GM23338 (cell line): ENCODE results near the gene SNX11. TPM values are rescaled to one million over a fixed set of nuclear protein-coding genes. Genes with fewer than 3 reads are reported as not detected.

Experiments
- ATAC-seq: fragments of 200-7000 bp; cut with Tn5 transposase; 3 replicates; pipeline ENCODE4 v1.9.1; 2020
- DNase-seq: peaks from one replicate; pipeline ENCODE4 v3.0.0-alpha.2; 2015; ENCODE audit warnings: low spot score
- H2AFZ ChIP-seq: fragments of 200-600 bp; sonication (generic); 2 replicates; pipeline ENCODE4 v1.8.0; 2016; ENCODE audit warnings: antibody characterized with exemption, mild to moderate bottlenecking, moderate library complexity
- H3F3A ChIP-seq: fragments of 200-600 bp; sonication (generic); replicated peaks from 2 replicates; pipeline ENCODE4 v1.8.0; 2017; ENCODE audit warnings: antibody characterized with exemption, mixed run types, low read depth
- H3K27ac ChIP-seq: fragments of 200-600 bp; sonication (generic); 2 replicates; pipeline ENCODE4 v1.6.1; 2016; ENCODE audit warnings: low read depth
- H3K27me3 ChIP-seq: fragments of 200-600 bp; sonication (generic); 2 replicates; pipeline ENCODE4 v1.8.0; 2016; ENCODE audit warnings: mild to moderate bottlenecking, mixed run types, moderate library complexity; ENCODE audit not compliant: insufficient read depth
- H3K36me3 ChIP-seq: fragments of 200-600 bp; sonication (generic); 2 replicates; pipeline ENCODE4 v1.8.0; 2016; ENCODE audit warnings: mild to moderate bottlenecking; ENCODE audit not compliant: insufficient read depth
- H3K4me1 ChIP-seq: fragments of 200-600 bp; sonication (generic); 2 replicates; pipeline ENCODE4 v1.8.0; 2016; ENCODE audit warnings: mild to moderate bottlenecking, moderate library complexity; ENCODE audit not compliant: insufficient read depth
- H3K4me2 ChIP-seq: fragments of 200-600 bp; sonication (generic); 2 replicates; pipeline ENCODE4 v1.7.1; 2017; ENCODE audit warnings: mixed run types
- H3K4me3 ChIP-seq: fragments of 200-600 bp; sonication (generic); 2 replicates; pipeline ENCODE4 v1.6.1; 2016; ENCODE audit warnings: mixed run types
- H3K79me2 ChIP-seq: fragments of 200-600 bp; sonication (generic); replicated peaks from 2 replicates; pipeline ENCODE4 v1.8.0; 2017; ENCODE audit warnings: mild to moderate bottlenecking; ENCODE audit not compliant: insufficient read depth
- H3K9me2 ChIP-seq: fragments of 200-600 bp; sonication (generic); 2 replicates; pipeline ENCODE4 v1.8.0; 2017; ENCODE audit not compliant: insufficient read depth
- H4K20me1 ChIP-seq: fragments of 200-600 bp; sonication (generic); replicated peaks from 2 replicates; pipeline ENCODE4 v1.8.0; 2017; ENCODE audit warnings: mild to moderate bottlenecking; ENCODE audit not compliant: insufficient read depth
- H3K27ac Mint-ChIP-seq: 2 replicates; pipeline ENCODE4 v1.8.0; 2020; ENCODE audit warnings: inconsistent platforms, mild to moderate bottlenecking, moderate library complexity, mixed read lengths
- H3K27me3 Mint-ChIP-seq: 3 replicates; pipeline ENCODE4 v1.8.0; 2022; ENCODE audit warnings: low read depth, mild to moderate bottlenecking, moderate library complexity, mixed read lengths, inconsistent platforms; ENCODE audit not compliant: insufficient read depth, poor library complexity
- H3K36me3 Mint-ChIP-seq: 3 replicates; pipeline ENCODE4 v1.8.0; 2021; ENCODE audit warnings: low read depth, mild to moderate bottlenecking, inconsistent platforms, moderate library complexity, mixed read lengths
- H3K4me1 Mint-ChIP-seq: 3 replicates; pipeline ENCODE4 v1.8.0; 2020; ENCODE audit warnings: mild to moderate bottlenecking, inconsistent platforms, mixed read lengths
- H3K4me3 Mint-ChIP-seq: 3 replicates; pipeline ENCODE4 v1.8.0; 2021; ENCODE audit warnings: moderate library complexity, mild to moderate bottlenecking, inconsistent platforms, mixed read lengths
- H3K9me3 Mint-ChIP-seq: 3 replicates; pipeline ENCODE4 v1.8.0; 2020; ENCODE audit warnings: moderate library complexity, mild to moderate bottlenecking, inconsistent platforms, mixed read lengths
- CREB1 ChIP-seq: fragments of 250-450 bp; sonication (Bioruptor Pico); IDR thresholded peaks from 2 replicates; pipeline ENCODE4 v1.5.0; 2020; ENCODE audit warnings: low read depth, mild to moderate bottlenecking, moderate library complexity
- EZH2 ChIP-seq: fragments of 200-600 bp; sonication (generic); IDR thresholded peaks from one replicate; pipeline ENCODE4 v1.8.0; 2017; ENCODE audit warnings: antibody characterized with exemption, mild to moderate bottlenecking, low read depth; ENCODE audit not compliant: unreplicated experiment
- EZH2phosphoT487 ChIP-seq: fragments of 200-600 bp; sonication (generic); IDR thresholded peaks from one replicate; pipeline ENCODE4 v1.8.1; 2018; ENCODE audit warnings: antibody characterized with exemption; ENCODE audit not compliant: unreplicated experiment
- JUNB ChIP-seq: IDR thresholded peaks from one replicate; pipeline ENCODE4 v1.6.1; 2016; ENCODE audit warnings: antibody characterized with exemption; ENCODE audit not compliant: unreplicated experiment
- NANOG ChIP-seq: IDR thresholded peaks from 2 replicates; pipeline ENCODE4 v1.6.1; 2016; ENCODE audit warnings: antibody characterized with exemption, borderline replicate concordance
- POLR2AphosphoS5 ChIP-seq: IDR thresholded peaks from 2 replicates; pipeline ENCODE4 v1.6.1; 2016; ENCODE audit warnings: antibody characterized with exemption, low read depth
- STAT1 ChIP-seq: IDR thresholded peaks from one replicate; pipeline ENCODE4 v1.6.1; 2016; ENCODE audit warnings: antibody characterized with exemption; ENCODE audit not compliant: unreplicated experiment
- polyA plus RNA-seq: library from polyadenylated mRNA; unstranded; fragments of >200 nt; fragmentation: Nextera tagmentation; extraction: Ambion mirVana; gene quantifications from 2 replicates; pipeline ENCODE4 v1.2.1, GENCODE V29; 2016
- total RNA-seq: library from RNA; depleted of rRNA; stranded (reverse); fragments of >200 nt; shearing (Covaris generic); gene quantifications from 2 replicates; pipeline ENCODE4 v1.2.3, GENCODE V29; 2014
- TF ChIP-seq, protein P1 (sequence below): IDR thresholded peaks from 2 replicates; pipeline ENCODE4 v1.6.1; 2016; ENCODE audit warnings: antibody characterized with exemption
- TF ChIP-seq, protein P2 (sequence below): fragments of 250-450 bp; sonication (Bioruptor Pico); IDR thresholded peaks from 2 replicates; pipeline ENCODE4 v1.5.0; 2020; ENCODE audit warnings: mild to moderate bottlenecking, moderate library complexity
- TF ChIP-seq, protein P3 (sequence below), 2 experiments: fragments of 200-600 bp in 1 of 2; sonication (generic) in 1 of 2; conservative IDR thresholded peaks; 2 replicates each; pipeline versions ENCODE4 v1.5.1 to v1.6.1; 2016 to 2017; ENCODE audit warnings: antibody characterized with exemption in 2 of 2, low read depth in 2 of 2, mild to moderate bottlenecking in 2 of 2, moderate library complexity in 1 of 2
- TF ChIP-seq, protein P4 (sequence below): IDR thresholded peaks from one replicate; pipeline ENCODE4 v1.6.1; 2018; ENCODE audit warnings: antibody characterized with exemption; ENCODE audit not compliant: unreplicated experiment

The SNX11 gene
- total and polyA plus RNA-seq, 2 experiments from 2014 or later, result 7.9 to 16.3 TPM

DNA sequence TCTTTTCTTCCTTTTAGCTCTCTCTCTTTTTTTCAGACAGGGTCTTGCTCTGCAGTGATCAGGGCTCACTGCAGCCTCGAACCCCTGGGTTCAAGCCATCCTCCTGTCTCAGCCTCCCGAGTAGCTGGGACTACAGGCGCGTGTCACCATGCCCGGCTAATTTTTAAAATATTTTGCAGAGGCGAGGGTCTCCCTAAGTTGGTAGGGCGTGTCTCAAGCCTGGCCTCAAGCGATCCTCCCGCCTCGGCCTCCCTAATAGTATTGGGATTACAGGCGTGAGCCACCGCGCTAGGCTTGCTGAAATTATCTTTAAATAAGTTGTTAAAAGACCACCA is 797 bp upstream of the SNX11 start (continued):
- TF ChIP-seq, protein P1, sequence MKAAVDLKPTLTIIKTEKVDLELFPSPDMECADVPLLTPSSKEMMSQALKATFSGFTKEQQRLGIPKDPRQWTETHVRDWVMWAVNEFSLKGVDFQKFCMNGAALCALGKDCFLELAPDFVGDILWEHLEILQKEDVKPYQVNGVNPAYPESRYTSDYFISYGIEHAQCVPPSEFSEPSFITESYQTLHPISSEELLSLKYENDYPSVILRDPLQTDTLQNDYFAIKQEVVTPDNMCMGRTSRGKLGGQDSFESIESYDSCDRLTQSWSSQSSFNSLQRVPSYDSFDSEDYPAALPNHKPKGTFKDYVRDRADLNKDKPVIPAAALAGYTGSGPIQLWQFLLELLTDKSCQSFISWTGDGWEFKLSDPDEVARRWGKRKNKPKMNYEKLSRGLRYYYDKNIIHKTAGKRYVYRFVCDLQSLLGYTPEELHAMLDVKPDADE, result no peak
- TF ChIP-seq NANOG (no peak), EZH2phosphoT487 (no peak), EZH2 (no peak)

DNA sequence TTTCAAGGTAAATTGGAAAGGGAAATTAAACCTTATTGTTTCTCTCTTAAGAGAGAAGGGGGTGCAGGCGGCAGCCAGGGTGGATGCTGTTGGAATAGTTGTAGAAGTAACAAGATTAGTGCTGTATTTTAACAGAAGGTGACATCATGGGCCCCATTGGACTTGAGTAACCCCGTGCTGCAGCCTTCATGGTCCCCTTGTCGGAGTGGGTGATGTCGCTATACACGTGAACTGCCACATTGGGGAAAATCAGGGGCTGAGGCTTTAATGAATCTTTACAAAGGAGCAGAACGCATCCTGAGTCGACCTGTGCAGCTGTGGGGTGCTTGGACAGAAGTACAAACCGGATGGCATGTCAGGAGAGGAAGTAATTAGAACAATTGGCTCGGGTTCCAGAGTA is 3.2 kb downstream of the SNX11 start:
- Histone ChIP-seq H3K27me3 (no peaks in the 10 kb centered on the region), H3K4me3 (no peak overlapping the region), H4K20me1 (peaks cover 16% of the 10 kb centered on the region), H3F3A (peaks cover 7% of the 10 kb centered on the region), H3K36me3 (peaks cover 3% of the 10 kb centered on the region; the same call in 1 of the 2 replicates), H3K9me2 (no peaks in the 10 kb centered on the region), H3K4me2 (no peak overlapping the region), H2AFZ (no peak overlapping the region), H3K4me1 (peaks cover 15% of the 10 kb centered on the region), H3K79me2 (peaks cover 56% of the 10 kb centered on the region), H3K27ac (no peak overlapping the region)
- H3K36me3 Mint-ChIP-seq, result peaks cover 15% of the 10 kb centered on the region; the same call in 2 of the 3 replicates
- DNase-seq (no peak), ATAC-seq (no peak)
- no peaks in the 10 kb centered on the region for H3K9me3 Mint-ChIP-seq
- peaks cover 14% of the 10 kb centered on the region for H3K27me3 Mint-ChIP-seq
- H3K4me3 Mint-ChIP-seq, result no peak overlapping the region; the same call in 2 of the 3 replicates
- peaks cover 12% of the 10 kb centered on the region for H3K4me1 Mint-ChIP-seq
- H3K27ac Mint-ChIP-seq, result peak overlapping the region; percentile 50; the same call in 1 of the 2 replicates
- TF ChIP-seq, protein P2, sequence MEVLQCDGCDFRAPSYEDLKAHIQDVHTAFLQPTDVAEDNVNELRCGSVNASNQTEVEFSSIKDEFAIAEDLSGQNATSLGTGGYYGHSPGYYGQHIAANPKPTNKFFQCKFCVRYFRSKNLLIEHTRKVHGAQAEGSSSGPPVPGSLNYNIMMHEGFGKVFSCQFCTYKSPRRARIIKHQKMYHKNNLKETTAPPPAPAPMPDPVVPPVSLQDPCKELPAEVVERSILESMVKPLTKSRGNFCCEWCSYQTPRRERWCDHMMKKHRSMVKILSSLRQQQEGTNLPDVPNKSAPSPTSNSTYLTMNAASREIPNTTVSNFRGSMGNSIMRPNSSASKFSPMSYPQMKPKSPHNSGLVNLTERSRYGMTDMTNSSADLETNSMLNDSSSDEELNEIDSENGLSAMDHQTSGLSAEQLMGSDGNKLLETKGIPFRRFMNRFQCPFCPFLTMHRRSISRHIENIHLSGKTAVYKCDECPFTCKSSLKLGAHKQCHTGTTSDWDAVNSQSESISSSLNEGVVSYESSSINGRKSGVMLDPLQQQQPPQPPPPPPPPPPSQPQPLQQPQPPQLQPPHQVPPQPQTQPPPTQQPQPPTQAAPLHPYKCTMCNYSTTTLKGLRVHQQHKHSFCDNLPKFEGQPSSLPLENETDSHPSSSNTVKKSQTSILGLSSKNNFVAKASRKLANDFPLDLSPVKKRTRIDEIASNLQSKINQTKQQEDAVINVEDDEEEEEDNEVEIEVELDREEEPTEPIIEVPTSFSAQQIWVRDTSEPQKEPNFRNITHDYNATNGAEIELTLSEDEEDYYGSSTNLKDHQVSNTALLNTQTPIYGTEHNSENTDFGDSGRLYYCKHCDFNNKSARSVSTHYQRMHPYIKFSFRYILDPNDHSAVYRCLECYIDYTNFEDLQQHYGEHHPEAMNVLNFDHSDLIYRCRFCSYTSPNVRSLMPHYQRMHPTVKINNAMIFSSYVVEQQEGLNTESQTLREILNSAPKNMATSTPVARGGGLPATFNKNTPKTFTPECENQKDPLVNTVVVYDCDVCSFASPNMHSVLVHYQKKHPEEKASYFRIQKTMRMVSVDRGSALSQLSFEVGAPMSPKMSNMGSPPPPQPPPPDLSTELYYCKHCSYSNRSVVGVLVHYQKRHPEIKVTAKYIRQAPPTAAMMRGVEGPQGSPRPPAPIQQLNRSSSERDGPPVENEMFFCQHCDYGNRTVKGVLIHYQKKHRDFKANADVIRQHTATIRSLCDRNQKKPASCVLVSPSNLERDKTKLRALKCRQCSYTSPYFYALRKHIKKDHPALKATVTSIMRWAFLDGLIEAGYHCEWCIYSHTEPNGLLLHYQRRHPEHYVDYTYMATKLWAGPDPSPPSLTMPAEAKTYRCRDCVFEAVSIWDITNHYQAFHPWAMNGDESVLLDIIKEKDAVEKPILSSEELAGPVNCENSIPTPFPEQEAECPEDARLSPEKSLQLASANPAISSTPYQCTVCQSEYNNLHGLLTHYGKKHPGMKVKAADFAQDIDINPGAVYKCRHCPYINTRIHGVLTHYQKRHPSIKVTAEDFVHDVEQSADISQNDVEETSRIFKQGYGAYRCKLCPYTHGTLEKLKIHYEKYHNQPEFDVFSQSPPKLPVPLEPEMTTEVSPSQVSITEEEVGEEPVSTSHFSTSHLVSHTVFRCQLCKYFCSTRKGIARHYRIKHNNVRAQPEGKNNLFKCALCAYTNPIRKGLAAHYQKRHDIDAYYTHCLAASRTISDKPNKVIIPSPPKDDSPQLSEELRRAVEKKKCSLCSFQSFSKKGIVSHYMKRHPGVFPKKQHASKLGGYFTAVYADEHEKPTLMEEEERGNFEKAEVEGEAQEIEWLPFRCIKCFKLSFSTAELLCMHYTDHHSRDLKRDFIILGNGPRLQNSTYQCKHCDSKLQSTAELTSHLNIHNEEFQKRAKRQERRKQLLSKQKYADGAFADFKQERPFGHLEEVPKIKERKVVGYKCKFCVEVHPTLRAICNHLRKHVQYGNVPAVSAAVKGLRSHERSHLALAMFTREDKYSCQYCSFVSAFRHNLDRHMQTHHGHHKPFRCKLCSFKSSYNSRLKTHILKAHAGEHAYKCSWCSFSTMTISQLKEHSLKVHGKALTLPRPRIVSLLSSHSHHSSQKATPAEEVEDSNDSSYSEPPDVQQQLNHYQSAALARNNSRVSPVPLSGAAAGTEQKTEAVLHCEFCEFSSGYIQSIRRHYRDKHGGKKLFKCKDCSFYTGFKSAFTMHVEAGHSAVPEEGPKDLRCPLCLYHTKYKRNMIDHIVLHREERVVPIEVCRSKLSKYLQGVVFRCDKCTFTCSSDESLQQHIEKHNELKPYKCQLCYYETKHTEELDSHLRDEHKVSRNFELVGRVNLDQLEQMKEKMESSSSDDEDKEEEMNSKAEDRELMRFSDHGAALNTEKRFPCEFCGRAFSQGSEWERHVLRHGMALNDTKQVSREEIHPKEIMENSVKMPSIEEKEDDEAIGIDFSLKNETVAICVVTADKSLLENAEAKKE (CRISPR knock-in tag), result no peak
- TF ChIP-seq CREB1 (no peak), POLR2AphosphoS5 (no peak), NANOG (no peak), EZH2 (no peak), JUNB (no peak), STAT1 (no peak)
- TF ChIP-seq, protein P3, sequence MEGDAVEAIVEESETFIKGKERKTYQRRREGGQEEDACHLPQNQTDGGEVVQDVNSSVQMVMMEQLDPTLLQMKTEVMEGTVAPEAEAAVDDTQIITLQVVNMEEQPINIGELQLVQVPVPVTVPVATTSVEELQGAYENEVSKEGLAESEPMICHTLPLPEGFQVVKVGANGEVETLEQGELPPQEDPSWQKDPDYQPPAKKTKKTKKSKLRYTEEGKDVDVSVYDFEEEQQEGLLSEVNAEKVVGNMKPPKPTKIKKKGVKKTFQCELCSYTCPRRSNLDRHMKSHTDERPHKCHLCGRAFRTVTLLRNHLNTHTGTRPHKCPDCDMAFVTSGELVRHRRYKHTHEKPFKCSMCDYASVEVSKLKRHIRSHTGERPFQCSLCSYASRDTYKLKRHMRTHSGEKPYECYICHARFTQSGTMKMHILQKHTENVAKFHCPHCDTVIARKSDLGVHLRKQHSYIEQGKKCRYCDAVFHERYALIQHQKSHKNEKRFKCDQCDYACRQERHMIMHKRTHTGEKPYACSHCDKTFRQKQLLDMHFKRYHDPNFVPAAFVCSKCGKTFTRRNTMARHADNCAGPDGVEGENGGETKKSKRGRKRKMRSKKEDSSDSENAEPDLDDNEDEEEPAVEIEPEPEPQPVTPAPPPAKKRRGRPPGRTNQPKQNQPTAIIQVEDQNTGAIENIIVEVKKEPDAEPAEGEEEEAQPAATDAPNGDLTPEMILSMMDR (conservative IDR thresholded peaks at IDR 0.05; ENCODE audit: low read depth in 2 of 2), result no peak
- TF ChIP-seq, protein P1, result no peak
- TF ChIP-seq, protein P4, sequence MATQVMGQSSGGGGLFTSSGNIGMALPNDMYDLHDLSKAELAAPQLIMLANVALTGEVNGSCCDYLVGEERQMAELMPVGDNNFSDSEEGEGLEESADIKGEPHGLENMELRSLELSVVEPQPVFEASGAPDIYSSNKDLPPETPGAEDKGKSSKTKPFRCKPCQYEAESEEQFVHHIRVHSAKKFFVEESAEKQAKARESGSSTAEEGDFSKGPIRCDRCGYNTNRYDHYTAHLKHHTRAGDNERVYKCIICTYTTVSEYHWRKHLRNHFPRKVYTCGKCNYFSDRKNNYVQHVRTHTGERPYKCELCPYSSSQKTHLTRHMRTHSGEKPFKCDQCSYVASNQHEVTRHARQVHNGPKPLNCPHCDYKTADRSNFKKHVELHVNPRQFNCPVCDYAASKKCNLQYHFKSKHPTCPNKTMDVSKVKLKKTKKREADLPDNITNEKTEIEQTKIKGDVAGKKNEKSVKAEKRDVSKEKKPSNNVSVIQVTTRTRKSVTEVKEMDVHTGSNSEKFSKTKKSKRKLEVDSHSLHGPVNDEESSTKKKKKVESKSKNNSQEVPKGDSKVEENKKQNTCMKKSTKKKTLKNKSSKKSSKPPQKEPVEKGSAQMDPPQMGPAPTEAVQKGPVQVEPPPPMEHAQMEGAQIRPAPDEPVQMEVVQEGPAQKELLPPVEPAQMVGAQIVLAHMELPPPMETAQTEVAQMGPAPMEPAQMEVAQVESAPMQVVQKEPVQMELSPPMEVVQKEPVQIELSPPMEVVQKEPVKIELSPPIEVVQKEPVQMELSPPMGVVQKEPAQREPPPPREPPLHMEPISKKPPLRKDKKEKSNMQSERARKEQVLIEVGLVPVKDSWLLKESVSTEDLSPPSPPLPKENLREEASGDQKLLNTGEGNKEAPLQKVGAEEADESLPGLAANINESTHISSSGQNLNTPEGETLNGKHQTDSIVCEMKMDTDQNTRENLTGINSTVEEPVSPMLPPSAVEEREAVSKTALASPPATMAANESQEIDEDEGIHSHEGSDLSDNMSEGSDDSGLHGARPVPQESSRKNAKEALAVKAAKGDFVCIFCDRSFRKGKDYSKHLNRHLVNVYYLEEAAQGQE, result no peak
